HG03103 (cell line): ENCODE data around the gene RUVBL1.
"Not testable (repeated sequence)": the region's sequence is repeated elsewhere in the genome, so short reads cannot be mapped to it uniquely, and the experiment has no call there.

ENCODE experiments used
- ATAC-seq: cut with Tn5 transposase; IDR thresholded peaks from one replicate; pipeline ENCODE4 v1.9.1; 2021; ENCODE audit warnings: low read depth; ENCODE audit not compliant: unreplicated experiment

The RUVBL1 gene

DNA sequence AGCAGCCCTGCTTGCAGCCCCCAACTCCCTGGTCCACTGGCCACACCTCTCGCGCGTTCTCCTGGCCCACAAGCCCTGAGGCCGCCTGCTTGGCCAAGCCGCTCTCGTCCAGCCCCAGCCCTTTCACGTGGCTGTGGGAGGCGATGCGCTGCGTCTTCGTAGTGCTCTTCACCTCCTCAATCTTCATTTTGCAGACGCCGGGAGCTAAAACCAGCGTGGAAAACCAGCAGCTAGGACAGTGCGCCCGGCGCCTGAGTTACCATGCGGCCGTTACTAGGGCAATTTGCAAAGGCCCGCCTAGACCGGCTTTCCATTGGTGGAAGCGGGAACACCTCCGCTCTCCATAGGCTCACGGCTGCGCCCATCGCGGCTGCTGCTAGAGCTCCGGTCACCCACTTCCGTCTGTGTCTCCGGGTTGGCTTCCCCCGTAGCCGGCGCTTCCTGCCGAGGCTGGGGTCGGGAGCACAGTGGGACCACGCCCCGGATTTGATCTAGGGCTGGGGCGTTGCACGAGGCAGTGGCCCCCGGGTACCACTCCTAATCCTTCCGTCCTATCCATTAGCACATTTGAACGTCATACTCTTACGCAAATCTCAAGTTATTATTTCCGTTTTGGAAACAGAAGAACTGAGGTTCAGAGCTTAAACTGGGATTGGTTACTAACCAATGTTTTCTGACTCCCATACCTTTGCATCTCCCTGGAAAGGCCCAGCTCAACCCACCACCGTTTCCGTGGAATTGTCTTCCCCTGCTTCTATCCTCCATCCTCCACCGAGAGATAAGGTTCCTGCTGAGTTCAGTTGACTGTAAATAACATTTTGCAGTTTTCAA lies at the start of gene RUVBL1:
Gene RUVBL1, minus strand, starts transcription at position 275 of the 831 bp plus-strand sequence. Its CDS starts 88 bp downstream, at position 187.
- peak; percentile 99 for ATAC-seq

DNA sequence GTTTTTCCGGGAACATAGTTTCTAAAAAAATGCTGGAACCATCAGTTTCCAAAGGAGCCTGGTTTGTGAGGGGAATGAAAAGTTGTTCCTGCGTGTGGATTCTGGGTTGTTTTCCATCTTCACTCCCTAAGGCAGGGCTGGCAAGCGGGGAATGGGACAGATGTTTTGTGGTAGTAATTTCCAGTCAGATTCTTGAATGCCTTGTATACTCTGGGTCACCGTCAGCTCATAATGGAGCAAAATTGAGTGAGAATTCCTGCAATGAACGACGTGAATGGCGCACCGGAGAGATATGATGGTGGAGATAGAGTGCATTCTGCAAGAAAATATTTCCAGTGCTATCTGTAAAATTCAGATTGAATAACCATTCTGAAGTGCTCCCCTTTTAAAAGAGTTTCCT lies 49.6 kb upstream of the RUVBL1 start:
- no peak for ATAC-seq

- ATAC-seq, result no peak
Measured at GRCh38 chr3:128170866-128171516, 47.4 kb upstream of the RUVBL1 start.

GRCh38 chr3:128168836-128169235 lies 45.2 kb upstream of the RUVBL1 start:
- no peak for ATAC-seq

- no peak for ATAC-seq
Measured at GRCh38 chr3:128167973-128168674, 44.5 kb upstream of the RUVBL1 start.

- ATAC-seq, result no peak
Measured at GRCh38 chr3:128167646-128167972, 44.0 kb upstream of the RUVBL1 start.

GRCh38 chr3:128166971-128167453 lies 43.4 kb upstream of the RUVBL1 start:
- no peak for ATAC-seq

DNA sequence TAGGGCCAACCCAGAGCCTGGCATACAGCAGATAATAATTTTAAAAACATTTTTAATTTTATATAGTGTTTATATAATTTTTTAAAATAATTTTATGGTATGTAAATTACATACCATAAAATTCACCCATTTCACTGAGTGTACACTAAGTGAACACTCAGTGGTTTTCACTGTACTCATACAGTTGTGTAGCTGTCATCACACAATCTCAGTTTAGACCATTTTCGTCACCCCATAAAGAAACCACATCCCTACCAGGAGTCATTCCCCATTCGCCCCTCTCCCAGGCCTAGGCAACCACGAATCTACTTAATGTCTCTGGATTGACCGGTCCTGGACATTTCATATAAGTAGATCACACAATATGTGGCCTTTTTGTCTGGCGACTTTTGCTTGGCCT lies 39.8 kb upstream of the RUVBL1 start:
- ATAC-seq, result no peak

- no peak for ATAC-seq
Measured at GRCh38 chr3:128160661-128161060, 37.0 kb upstream of the RUVBL1 start.

DNA sequence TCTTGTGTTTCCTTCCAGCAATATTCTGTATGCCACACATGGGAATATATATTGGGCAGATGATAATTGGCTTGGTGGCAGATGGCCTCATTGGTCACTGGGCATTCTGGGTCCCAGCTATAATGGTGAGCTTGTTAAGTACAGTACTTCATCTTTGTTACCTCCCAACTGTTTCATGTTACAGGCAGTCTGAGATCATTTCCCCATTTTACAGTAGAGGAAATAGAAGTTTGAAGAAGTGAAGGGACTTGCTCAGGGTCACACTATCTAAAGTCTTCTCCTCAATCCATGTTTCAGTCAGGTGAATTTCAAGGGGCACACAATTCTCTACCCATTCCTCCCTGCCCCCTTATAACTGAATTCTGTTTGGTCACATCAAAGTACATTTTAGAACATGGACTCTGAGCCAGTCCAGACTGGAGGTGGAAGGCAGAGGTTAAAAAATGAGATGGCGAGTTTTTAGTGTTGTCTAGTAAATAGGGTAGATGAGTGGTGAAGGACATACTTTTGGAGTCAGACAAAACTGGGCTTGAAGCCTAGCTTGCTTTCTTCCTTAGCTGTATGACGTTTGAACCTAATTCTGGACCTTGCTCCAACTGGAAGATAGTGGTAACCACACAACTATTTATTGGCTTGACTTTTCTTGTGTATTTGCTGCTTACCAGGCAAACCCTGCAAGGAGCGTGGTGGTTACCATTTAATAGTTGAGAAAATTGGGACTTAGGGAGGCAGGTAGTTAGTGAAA lies 32.2 kb upstream of the RUVBL1 start:
- no peak for ATAC-seq

DNA sequence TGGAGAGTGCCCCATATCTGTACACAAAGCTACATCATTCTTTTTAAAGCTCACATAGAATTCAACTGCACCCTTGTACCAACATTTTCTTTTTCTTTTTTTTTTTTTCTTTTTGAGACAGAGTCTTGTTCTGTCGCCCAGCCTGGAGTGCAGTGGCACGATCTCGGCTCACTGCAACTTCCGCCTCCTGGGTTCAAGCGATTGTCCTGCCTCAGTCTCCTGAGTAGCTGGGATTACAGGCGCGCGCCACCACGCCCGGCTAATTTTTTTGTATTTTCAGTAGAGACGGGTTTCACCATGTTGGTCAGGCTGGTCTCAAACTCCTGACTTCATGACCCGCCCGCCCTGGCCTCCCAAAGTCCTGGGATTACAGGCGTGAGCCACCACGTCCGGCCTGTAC lies 30.7 kb upstream of the RUVBL1 start:
- ATAC-seq, result not testable (repeated sequence)

GRCh38 chr3:128153156-128154041 lies 29.8 kb upstream of the RUVBL1 start, which contains the start of gene EEFSEC:
Gene EEFSEC, plus strand, starts transcription at chr3:128153481. Its CDS starts 27 bp downstream, at chr3:128153508.
- ATAC-seq, result peak; percentile 89

DNA sequence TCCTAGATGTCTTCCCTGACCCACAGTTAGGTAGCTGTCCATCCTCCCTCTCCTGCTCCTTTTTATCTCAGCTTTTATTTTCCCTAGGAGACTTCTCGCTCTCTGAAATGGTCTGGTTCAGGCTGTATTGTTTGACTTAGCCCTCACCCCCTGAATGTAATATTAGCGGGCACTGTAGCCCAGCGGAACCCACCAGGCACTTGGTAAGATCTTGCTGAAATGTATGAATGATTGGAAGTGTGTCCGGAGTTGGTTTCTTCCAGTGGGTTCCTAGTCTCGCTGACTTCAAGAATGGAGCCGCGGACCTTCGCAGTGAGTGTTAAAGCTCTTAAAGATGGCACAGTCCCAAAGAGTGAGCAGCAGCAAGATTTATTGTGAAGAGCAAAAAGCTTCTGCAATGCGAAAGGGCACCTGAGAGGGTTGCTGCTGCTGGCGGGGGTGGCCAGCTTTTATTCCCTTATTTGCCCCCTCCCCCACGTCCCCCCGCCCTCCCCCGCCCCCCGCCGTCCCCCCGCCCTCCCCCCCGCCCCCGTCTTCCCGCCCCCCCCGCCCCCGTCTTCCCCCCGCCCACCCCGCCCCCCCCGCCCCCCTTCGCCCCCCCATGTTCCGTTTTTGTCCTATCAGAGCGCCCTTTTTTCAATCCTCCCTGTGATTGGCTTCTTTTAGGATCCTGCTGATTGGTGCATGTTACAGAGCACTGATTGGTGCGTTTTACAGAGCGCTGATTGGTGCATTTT lies 29.0 kb upstream of the RUVBL1 start:
- ATAC-seq, result no peak

DNA sequence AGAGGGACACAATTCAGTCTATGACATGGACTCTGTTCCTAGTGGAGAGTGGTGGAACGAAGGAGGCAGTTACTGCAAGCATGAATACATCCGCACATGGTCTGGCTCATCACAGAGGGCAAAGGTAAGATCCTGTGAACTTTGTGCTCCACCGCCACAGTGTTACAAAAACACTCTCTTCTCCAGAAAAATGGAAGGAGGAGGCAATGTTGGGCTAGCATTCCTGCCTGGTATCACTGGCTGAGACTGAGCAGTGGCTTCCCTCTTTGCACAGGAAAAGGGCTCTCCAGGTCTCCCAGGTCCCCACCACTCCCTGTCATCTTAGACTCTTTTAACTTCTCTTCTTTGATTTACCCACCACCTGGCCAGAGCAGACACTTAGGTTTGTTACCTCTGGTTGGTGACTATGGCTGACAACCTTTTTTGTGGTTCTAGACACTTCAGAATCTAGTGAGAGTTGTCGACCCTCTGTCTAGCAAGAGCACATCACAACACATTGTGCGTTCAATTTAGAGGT lies 28.2 kb upstream of the RUVBL1 start:
- no peak for ATAC-seq

DNA sequence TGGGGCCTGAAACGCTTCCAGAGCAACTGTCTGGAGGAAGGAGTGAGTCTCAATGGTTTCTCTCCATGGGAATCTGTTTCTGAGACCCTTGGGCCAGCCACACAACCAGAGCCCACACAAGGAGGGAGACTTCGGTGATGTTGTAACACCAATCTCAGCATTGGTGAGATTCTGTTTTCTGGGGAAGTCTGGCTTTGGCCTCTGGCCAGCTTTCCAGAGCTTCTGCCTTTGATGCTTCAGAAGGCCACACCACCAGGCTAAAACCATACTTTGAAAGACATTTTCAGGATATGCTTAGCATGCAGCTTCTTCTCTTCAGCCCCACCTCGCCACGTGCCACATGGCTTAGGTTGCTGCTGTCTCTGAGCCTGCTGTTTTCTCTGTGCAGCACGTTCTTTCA lies 26.0 kb upstream of the RUVBL1 start:
- ATAC-seq, result no peak

GRCh38 chr3:128146201-128146600 lies 22.6 kb upstream of the RUVBL1 start:
- no peak for ATAC-seq

- ATAC-seq, result no peak
Measured at GRCh38 chr3:128145279-128145678, 21.7 kb upstream of the RUVBL1 start.

GRCh38 chr3:128144512-128145187 lies 21.0 kb upstream of the RUVBL1 start:
- no peak for ATAC-seq
